MM.1S (cell line): ENCODE data around the gene BARHL1.

Experiments used
- DNase-seq: peaks from one replicate; pipeline ENCODE4 v3.0.0-alpha.2; 2015
- H2AFZ ChIP-seq: fragments of 300-600 bp; sonication (generic); 2 replicates; pipeline ENCODE4 v1.6.0; 2016; ENCODE audit warnings: antibody characterized with exemption, low read length
- H3F3A ChIP-seq: fragments of 300-600 bp; sonication (generic); 2 replicates; pipeline ENCODE4 v1.6.1; 2016; ENCODE audit warnings: mild to moderate bottlenecking, antibody characterized with exemption, low read length, moderate library complexity, mixed read lengths; ENCODE audit not compliant: insufficient read depth
- H3K27ac ChIP-seq: fragments of 300-600 bp; sonication (generic); 2 replicates; pipeline ENCODE4 v1.5.1; 2016; ENCODE audit warnings: mild to moderate bottlenecking, low read length
- H3K27me3 ChIP-seq: fragments of 300-600 bp; sonication (generic); replicated peaks from 2 replicates; pipeline ENCODE4 v1.6.0; 2016; ENCODE audit warnings: low read length; ENCODE audit not compliant: insufficient read depth
- H3K36me3 ChIP-seq: fragments of 300-600 bp; sonication (generic); replicated peaks from 2 replicates; pipeline ENCODE4 v1.6.1; 2016; ENCODE audit warnings: mild to moderate bottlenecking, low read length, mixed read lengths; ENCODE audit not compliant: insufficient read depth
- H3K4me1 ChIP-seq: fragments of 300-600 bp; sonication (generic); 2 replicates; pipeline ENCODE4 v1.6.1; 2016; ENCODE audit warnings: low read length, mixed read lengths
- H3K4me2 ChIP-seq: fragments of 300-600 bp; sonication (generic); 2 replicates; pipeline ENCODE4 v1.6.0; 2016; ENCODE audit warnings: low read depth, low read length
- H3K4me3 ChIP-seq: fragments of 300-600 bp; sonication (generic); 2 replicates; pipeline ENCODE4 v1.5.1; 2016; ENCODE audit warnings: low read length, mixed read lengths
- H3K79me2 ChIP-seq: fragments of 300-600 bp; sonication (generic); 2 replicates; pipeline ENCODE4 v1.6.1; 2016; ENCODE audit warnings: mixed run types, low read length, mixed read lengths
- H3K9ac ChIP-seq: fragments of 300-600 bp; sonication (generic); 2 replicates; pipeline ENCODE4 v1.6.1; 2016; ENCODE audit warnings: low read length, mixed read lengths
- H3K9me2 ChIP-seq: fragments of 300-600 bp; sonication (generic); replicated peaks from 2 replicates; pipeline ENCODE4 v1.6.1; 2016; ENCODE audit warnings: mild to moderate bottlenecking, low read length, mixed read lengths; ENCODE audit not compliant: insufficient read depth
- H3K9me3 ChIP-seq: fragments of 300-600 bp; sonication (generic); replicated peaks from 2 replicates; pipeline ENCODE4 v1.6.1; 2016; ENCODE audit warnings: mild to moderate bottlenecking, low read length, mixed read lengths; ENCODE audit not compliant: insufficient read depth
- H4K20me1 ChIP-seq: fragments of 300-600 bp; sonication (generic); 2 replicates; pipeline ENCODE4 v1.6.1; 2016; ENCODE audit warnings: mild to moderate bottlenecking, low read length, moderate library complexity, mixed read lengths; ENCODE audit not compliant: insufficient read depth
- CTCF ChIP-seq: fragments of 300-600 bp; sonication (generic); IDR thresholded peaks from 2 replicates; pipeline ENCODE4 v1.5.1; 2016; ENCODE audit warnings: antibody characterized with exemption, low read length, mixed read lengths
- EZH2 ChIP-seq: fragments of 300-600 bp; sonication (generic); optimal IDR thresholded peaks from 2 replicates; pipeline ENCODE3; 2017; ENCODE audit warnings: low read depth, mild to moderate bottlenecking, antibody characterized with exemption, low read length, mixed read lengths
- EZH2phosphoT487 ChIP-seq: fragments of 300-600 bp; sonication (generic); IDR thresholded peaks from 2 replicates; pipeline ENCODE4 v1.6.1; 2018; ENCODE audit warnings: antibody characterized with exemption, low read length

Gene BARHL1

GRCh38 chr9:132605387-132605786, 23.0 kb downstream of the BARHL1 start:
- no peaks in the 10 kb centered on the region for H3K4me1 ChIP-seq
- H2AFZ ChIP-seq = no peak overlapping the region
- no peaks in the 10 kb centered on the region for H3K9me2 ChIP-seq
- DNase-seq = no peak
- no peak overlapping the region for H3K27ac ChIP-seq
- no peaks in the 10 kb centered on the region for H4K20me1 ChIP-seq
- no peak overlapping the region for H3K4me3 ChIP-seq
- H3K27me3 ChIP-seq = no peaks in the 10 kb centered on the region
- H3K9ac ChIP-seq = no peak overlapping the region
- no peaks in the 10 kb centered on the region for H3F3A ChIP-seq
- H3K9me3 ChIP-seq = no peaks in the 10 kb centered on the region
- no peak for TF ChIP-seq EZH2phosphoT487
- TF ChIP-seq CTCF = no peak
- TF ChIP-seq EZH2 = no peak
- H3K79me2 ChIP-seq = no peaks in the 10 kb centered on the region
- no peak overlapping the region for H3K4me2 ChIP-seq
- H3K36me3 ChIP-seq = no peaks in the 10 kb centered on the region

- Histone ChIP-seq H3K79me2 (no peaks in the 10 kb centered on the region), H3K9me3 (no peaks in the 10 kb centered on the region), H3K4me3 (no peak overlapping the region), H2AFZ (no peak overlapping the region), H3K4me2 (no peak overlapping the region), H3K36me3 (no peaks in the 10 kb centered on the region), H3K9ac (no peak overlapping the region), H3K27me3 (no peaks in the 10 kb centered on the region), H3K4me1 (no peaks in the 10 kb centered on the region), H3K9me2 (no peaks in the 10 kb centered on the region), H3K27ac (no peak overlapping the region), H3F3A (no peaks in the 10 kb centered on the region), H4K20me1 (no peaks in the 10 kb centered on the region)
- DNase-seq = no peak
- TF ChIP-seq EZH2phosphoT487 (no peak), CTCF (no peak), EZH2 (no peak)
These were observed 23.7 kb downstream of the BARHL1 start for GRCh38 chr9:132606066-132606465.

- no peak overlapping the region for H3K27ac ChIP-seq
- H3K9me2 ChIP-seq = no peaks in the 10 kb centered on the region
- H3F3A ChIP-seq = no peaks in the 10 kb centered on the region
- no peak for DNase-seq
- H3K9me3 ChIP-seq = no peaks in the 10 kb centered on the region
- H4K20me1 ChIP-seq = no peaks in the 10 kb centered on the region
- H3K79me2 ChIP-seq = no peaks in the 10 kb centered on the region
- no peak for TF ChIP-seq EZH2
- TF ChIP-seq EZH2phosphoT487 = no peak
- no peak for TF ChIP-seq CTCF
- H3K4me3 ChIP-seq = no peak overlapping the region
- no peak overlapping the region for H3K4me2 ChIP-seq
- H3K9ac ChIP-seq = no peak overlapping the region
- H3K4me1 ChIP-seq = no peaks in the 10 kb centered on the region
- H2AFZ ChIP-seq = no peak overlapping the region
- no peaks in the 10 kb centered on the region for H3K27me3 ChIP-seq
- no peaks in the 10 kb centered on the region for H3K36me3 ChIP-seq
These were observed 26.8 kb downstream of the BARHL1 start for GRCh38 chr9:132609184-132609583.

DNA sequence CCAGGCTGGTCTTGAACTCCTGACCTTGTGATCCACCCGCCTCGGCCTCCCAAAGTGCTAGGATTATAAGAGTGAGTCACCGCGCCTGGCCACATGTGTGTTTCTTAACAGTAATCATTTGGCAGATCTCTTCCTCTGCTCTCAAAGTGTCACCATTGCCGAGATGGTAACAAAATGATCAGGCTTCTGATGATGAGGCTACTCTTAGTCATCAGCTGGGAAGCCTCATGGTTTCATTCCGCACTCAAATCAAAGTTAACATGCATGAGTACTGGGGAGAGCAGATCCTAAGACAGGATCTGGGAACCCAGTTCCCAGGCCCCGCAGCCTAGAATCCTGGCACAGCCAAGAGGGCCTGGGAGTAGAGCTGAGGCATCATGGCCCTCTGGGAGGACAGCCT, 27.4 kb downstream of the BARHL1 start:
- Histone ChIP-seq H3K4me2 (no peak overlapping the region), H4K20me1 (no peaks in the 10 kb centered on the region), H3K4me1 (peaks cover 4% of the 10 kb centered on the region; the same call in 1 of the 2 replicates), H3K27ac (no peak overlapping the region), H2AFZ (no peak overlapping the region), H3K9me2 (no peaks in the 10 kb centered on the region), H3K27me3 (no peaks in the 10 kb centered on the region), H3K36me3 (no peaks in the 10 kb centered on the region), H3K9me3 (no peaks in the 10 kb centered on the region), H3K9ac (no peak overlapping the region), H3F3A (no peaks in the 10 kb centered on the region), H3K4me3 (no peak overlapping the region), H3K79me2 (no peaks in the 10 kb centered on the region)
- TF ChIP-seq EZH2phosphoT487 (no peak), CTCF (no peak), EZH2 (no peak)
- no peak for DNase-seq
